ENCODE measurements around the gene TAF7. TPM values are rescaled to one million over a fixed set of nuclear protein-coding genes. Genes with fewer than 3 reads are reported as not detected.
A peak's percentile ranks its signal among the peaks of the same experiment; 100 is the strongest.
"Not testable (repeated sequence)": the region's sequence is repeated elsewhere in the genome, so short reads cannot be mapped to it uniquely, and the experiment has no call there.

TAF7 gene
- total RNA-seq, 2 experiments from 2014 or later: 56.2 to 58.1 TPM

GRCh38 chr5:141343953-141344463, 23.4 kb upstream of the TAF7 start:
- peaks cover 36% of the 10 kb centered on the region for H3K9me3 Mint-ChIP-seq
- ATAC-seq (no peak), DNase-seq (no peak)
- peaks cover 43% of the 10 kb centered on the region for H3K27me3 Mint-ChIP-seq
- no peaks in the 10 kb centered on the region for H3K4me1 Mint-ChIP-seq (ENCODE audit: low read depth)
- TF ChIP-seq CTCF (IDR thresholded peaks at IDR 0.05): no peak
- no peak overlapping the region for H3K27ac Mint-ChIP-seq
- H3K36me3 Mint-ChIP-seq (ENCODE audit: low read depth): peaks cover 15% of the 10 kb centered on the region
- no peak overlapping the region for H3K4me3 Mint-ChIP-seq
- POLR2A ChIA-PET: no interaction called here
- CTCF ChIA-PET: interaction anchor here (0.9 to 3.0 kb wide), 21 partner anchors 8 to 220 kb away, joined by 3 to 10 read pairs (median 4); partner anchors contain the start of genes PCDHB9, PCDHGA11, PCDHGA4 and PCDHGB2
- intact Hi-C loops (cut with micrococcal nuclease): no loop called here

GRCh38 chr5:141343242-141343952, 22.8 kb upstream of the TAF7 start, which contains the start of gene PCDHGA3:
PCDHGA3 (plus strand) TSS chr5:141343829; CDS start chr5:141344034, 205 bp downstream.
- intact Hi-C loops (cut with micrococcal nuclease): no loop called here
- H3K36me3 Mint-ChIP-seq (ENCODE audit: low read depth): peaks cover 18% of the 10 kb centered on the region
- ChIA-PET CTCF (interaction anchor here (0.8 to 3.0 kb wide), 24 partner anchors 8 to 221 kb away, joined by 3 to 10 read pairs (median 4); partner anchors contain the start of genes PCDHB9, PCDHGA1, PCDHGA11 and PCDHGA4), POLR2A (no interaction called here)
- DNase-seq: peak; percentile 45
- H3K4me3 Mint-ChIP-seq: no peak within 1 kb of the TSS
- peaks cover 42% of the 10 kb centered on the region for H3K9me3 Mint-ChIP-seq
- no peaks in the 10 kb centered on the region for H3K4me1 Mint-ChIP-seq (ENCODE audit: low read depth)
- TF ChIP-seq CTCF (IDR thresholded peaks at IDR 0.05): peak; percentile 43
- peaks cover 41% of the 10 kb centered on the region for H3K27me3 Mint-ChIP-seq
- H3K27ac Mint-ChIP-seq: no peak within 1 kb of the TSS
- peak; percentile 47 for ATAC-seq

GRCh38 chr5:141342773-141343172, 22.2 kb upstream of the TAF7 start:
- ChIA-PET POLR2A (no interaction called here), CTCF (interaction anchor here (0.8 to 3.0 kb wide), 8 partner anchors 12 to 221 kb away, joined by 3 to 10 read pairs (median 4); partner anchors contain the start of genes PCDHGA1, PCDHGA6, PCDHGB2 and TAF7)
- H3K4me3 Mint-ChIP-seq: no peak overlapping the region
- peaks cover 24% of the 10 kb centered on the region for H3K36me3 Mint-ChIP-seq (ENCODE audit: low read depth)
- peaks cover 47% of the 10 kb centered on the region for H3K27me3 Mint-ChIP-seq
- H3K27ac Mint-ChIP-seq: no peak overlapping the region
- no peak for DNase-seq
- peaks cover 48% of the 10 kb centered on the region for H3K9me3 Mint-ChIP-seq
- ATAC-seq: no peak
- intact Hi-C loops (cut with micrococcal nuclease): no loop called here
- TF ChIP-seq CTCF (IDR thresholded peaks at IDR 0.05): no peak
- no peaks in the 10 kb centered on the region for H3K4me1 Mint-ChIP-seq (ENCODE audit: low read depth)

- ATAC-seq; POLR2A ChIA-PET; H3K27ac Mint-ChIP-seq; H3K4me1 Mint-ChIP-seq (ENCODE audit: low read depth); intact Hi-C loops (cut with micrococcal nuclease); DNase-seq; H3K4me3 Mint-ChIP-seq: not testable (repeated sequence)
- CTCF ChIA-PET: interaction anchor here (1.5 to 2.4 kb wide), 2 partner anchors 10 to 15 kb away, joined by 3 to 5 read pairs; partner anchors contain the start of gene PCDHGA1
- Mint-ChIP-seq H3K27me3 (peaks cover 53% of the 10 kb centered on the region), H3K36me3 (ENCODE audit: low read depth) (peaks cover 24% of the 10 kb centered on the region), H3K9me3 (peaks cover 56% of the 10 kb centered on the region)
These were observed 20.3 kb upstream of the TAF7 start for GRCh38 chr5:141340781-141341354.

- H3K9me3 Mint-ChIP-seq: peaks cover 50% of the 10 kb centered on the region
- peak; percentile 37 for DNase-seq
- H3K27me3 Mint-ChIP-seq: peaks cover 54% of the 10 kb centered on the region
These were observed 18.1 kb upstream of the TAF7 start, which contains the start of gene PCDHGA2 for GRCh38 chr5:141338538-141339306. PCDHGA2 (plus strand) TSS chr5:141338760.

GRCh38 chr5:141332571-141332970, 12.0 kb upstream of the TAF7 start:
- Mint-ChIP-seq H3K36me3 (ENCODE audit: low read depth) (peaks cover 16% of the 10 kb centered on the region), H3K9me3 (peaks cover 35% of the 10 kb centered on the region), H3K27me3 (peaks cover 48% of the 10 kb centered on the region)
- H3K27ac Mint-ChIP-seq; DNase-seq; ATAC-seq; intact Hi-C loops (cut with micrococcal nuclease); H3K4me1 Mint-ChIP-seq (ENCODE audit: low read depth); POLR2A ChIA-PET; H3K4me3 Mint-ChIP-seq: not testable (repeated sequence)
- CTCF ChIA-PET: interaction anchor here (1.1 to 2.7 kb wide), 3 partner anchors 11 to 17 kb away, joined by 3 to 12 read pairs (median 4); partner anchors contain the start of genes PCDHGA3, PCDHGB1 and TAF7

More at GRCh38 chr5:141338538-141339306, 18.1 kb upstream of the TAF7 start, which contains the start of gene PCDHGA2:
- CTCF ChIA-PET: interaction anchor here (0.7 to 2.8 kb wide), 12 partner anchors 9 to 523 kb away, joined by 3 to 17 read pairs (median 3); partner anchors contain the start of genes PCDHGA10, PCDHGA11, PCDHGB1 and TAF7
- peak; percentile 26 for TF ChIP-seq CTCF (IDR thresholded peaks at IDR 0.05)
- H3K36me3 Mint-ChIP-seq (ENCODE audit: low read depth): peaks cover 20% of the 10 kb centered on the region
- intact Hi-C loops (cut with micrococcal nuclease): no loop called here
- no peak within 1 kb of the TSS for H3K27ac Mint-ChIP-seq
- ATAC-seq: no peak
- no peaks in the 10 kb centered on the region for H3K4me1 Mint-ChIP-seq (ENCODE audit: low read depth)
- H3K4me3 Mint-ChIP-seq: no peak within 1 kb of the TSS
- POLR2A ChIA-PET: interaction anchor here (1.2 kb wide), 1 partner anchor 41 kb away, joined by 3 read pairs; no protein-coding TSS in a partner anchor
